ENCODE measurements around the gene B3GAT1.

GRCh38 chr11:134380785-134381184, 31.3 kb downstream of the B3GAT1 start:
- TF ChIP-seq POLR2A (IDR thresholded peaks at IDR 0.05) (no peak), POLR2AphosphoS5 (IDR thresholded peaks at IDR 0.05) (no peak)
- TF ChIP-seq, protein P1, sequence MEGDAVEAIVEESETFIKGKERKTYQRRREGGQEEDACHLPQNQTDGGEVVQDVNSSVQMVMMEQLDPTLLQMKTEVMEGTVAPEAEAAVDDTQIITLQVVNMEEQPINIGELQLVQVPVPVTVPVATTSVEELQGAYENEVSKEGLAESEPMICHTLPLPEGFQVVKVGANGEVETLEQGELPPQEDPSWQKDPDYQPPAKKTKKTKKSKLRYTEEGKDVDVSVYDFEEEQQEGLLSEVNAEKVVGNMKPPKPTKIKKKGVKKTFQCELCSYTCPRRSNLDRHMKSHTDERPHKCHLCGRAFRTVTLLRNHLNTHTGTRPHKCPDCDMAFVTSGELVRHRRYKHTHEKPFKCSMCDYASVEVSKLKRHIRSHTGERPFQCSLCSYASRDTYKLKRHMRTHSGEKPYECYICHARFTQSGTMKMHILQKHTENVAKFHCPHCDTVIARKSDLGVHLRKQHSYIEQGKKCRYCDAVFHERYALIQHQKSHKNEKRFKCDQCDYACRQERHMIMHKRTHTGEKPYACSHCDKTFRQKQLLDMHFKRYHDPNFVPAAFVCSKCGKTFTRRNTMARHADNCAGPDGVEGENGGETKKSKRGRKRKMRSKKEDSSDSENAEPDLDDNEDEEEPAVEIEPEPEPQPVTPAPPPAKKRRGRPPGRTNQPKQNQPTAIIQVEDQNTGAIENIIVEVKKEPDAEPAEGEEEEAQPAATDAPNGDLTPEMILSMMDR (IDR thresholded peaks at IDR 0.05) = no peak

Measured in transverse colon (tissue), 4 donors.